Measurements from ENCODE around the gene BNC2.

BNC2 gene, protein sequence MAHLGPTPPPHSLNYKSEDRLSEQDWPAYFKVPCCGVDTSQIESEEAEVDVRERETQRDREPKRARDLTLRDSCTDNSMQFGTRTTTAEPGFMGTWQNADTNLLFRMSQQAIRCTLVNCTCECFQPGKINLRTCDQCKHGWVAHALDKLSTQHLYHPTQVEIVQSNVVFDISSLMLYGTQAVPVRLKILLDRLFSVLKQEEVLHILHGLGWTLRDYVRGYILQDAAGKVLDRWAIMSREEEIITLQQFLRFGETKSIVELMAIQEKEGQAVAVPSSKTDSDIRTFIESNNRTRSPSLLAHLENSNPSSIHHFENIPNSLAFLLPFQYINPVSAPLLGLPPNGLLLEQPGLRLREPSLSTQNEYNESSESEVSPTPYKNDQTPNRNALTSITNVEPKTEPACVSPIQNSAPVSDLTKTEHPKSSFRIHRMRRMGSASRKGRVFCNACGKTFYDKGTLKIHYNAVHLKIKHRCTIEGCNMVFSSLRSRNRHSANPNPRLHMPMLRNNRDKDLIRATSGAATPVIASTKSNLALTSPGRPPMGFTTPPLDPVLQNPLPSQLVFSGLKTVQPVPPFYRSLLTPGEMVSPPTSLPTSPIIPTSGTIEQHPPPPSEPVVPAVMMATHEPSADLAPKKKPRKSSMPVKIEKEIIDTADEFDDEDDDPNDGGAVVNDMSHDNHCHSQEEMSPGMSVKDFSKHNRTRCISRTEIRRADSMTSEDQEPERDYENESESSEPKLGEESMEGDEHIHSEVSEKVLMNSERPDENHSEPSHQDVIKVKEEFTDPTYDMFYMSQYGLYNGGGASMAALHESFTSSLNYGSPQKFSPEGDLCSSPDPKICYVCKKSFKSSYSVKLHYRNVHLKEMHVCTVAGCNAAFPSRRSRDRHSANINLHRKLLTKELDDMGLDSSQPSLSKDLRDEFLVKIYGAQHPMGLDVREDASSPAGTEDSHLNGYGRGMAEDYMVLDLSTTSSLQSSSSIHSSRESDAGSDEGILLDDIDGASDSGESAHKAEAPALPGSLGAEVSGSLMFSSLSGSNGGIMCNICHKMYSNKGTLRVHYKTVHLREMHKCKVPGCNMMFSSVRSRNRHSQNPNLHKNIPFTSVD

GRCh38 chr9:16870596-16871335 lies at the start of gene BNC2:
TSS of gene BNC2 (minus strand) at chr9:16870670. CDS start at chr9:16870648, 22 bp downstream.
- peak within 1 kb of the TSS; percentile 59 for H3K4me2 ChIP-seq (ENCODE audit: low read depth, low read length)

GRCh38 chr9:16918920-16919319 lies 48.5 kb upstream of the BNC2 start:
- TF ChIP-seq, protein P1, sequence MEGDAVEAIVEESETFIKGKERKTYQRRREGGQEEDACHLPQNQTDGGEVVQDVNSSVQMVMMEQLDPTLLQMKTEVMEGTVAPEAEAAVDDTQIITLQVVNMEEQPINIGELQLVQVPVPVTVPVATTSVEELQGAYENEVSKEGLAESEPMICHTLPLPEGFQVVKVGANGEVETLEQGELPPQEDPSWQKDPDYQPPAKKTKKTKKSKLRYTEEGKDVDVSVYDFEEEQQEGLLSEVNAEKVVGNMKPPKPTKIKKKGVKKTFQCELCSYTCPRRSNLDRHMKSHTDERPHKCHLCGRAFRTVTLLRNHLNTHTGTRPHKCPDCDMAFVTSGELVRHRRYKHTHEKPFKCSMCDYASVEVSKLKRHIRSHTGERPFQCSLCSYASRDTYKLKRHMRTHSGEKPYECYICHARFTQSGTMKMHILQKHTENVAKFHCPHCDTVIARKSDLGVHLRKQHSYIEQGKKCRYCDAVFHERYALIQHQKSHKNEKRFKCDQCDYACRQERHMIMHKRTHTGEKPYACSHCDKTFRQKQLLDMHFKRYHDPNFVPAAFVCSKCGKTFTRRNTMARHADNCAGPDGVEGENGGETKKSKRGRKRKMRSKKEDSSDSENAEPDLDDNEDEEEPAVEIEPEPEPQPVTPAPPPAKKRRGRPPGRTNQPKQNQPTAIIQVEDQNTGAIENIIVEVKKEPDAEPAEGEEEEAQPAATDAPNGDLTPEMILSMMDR (IDR thresholded peaks at IDR 0.05; ENCODE audit: low read length), result no peak
- no peak for TF ChIP-seq EZH2phosphoT487 (IDR thresholded peaks at IDR 0.05; ENCODE audit: low read length)
- no peak for TF ChIP-seq EZH2 (optimal IDR thresholded peaks at IDR 0.05; ENCODE audit: low read depth, low read length)
- Histone ChIP-seq H3K9ac (ENCODE audit: low read length) (no peak overlapping the region), H3K9me3 (replicated peaks; ENCODE audit: insufficient read depth, low read length) (no peaks in the 10 kb centered on the region), H3K4me3 (ENCODE audit: low read length) (no peak overlapping the region), H3K27me3 (replicated peaks; ENCODE audit: insufficient read depth, low read length) (no peaks in the 10 kb centered on the region), H3K79me2 (ENCODE audit: low read length) (no peaks in the 10 kb centered on the region), H3F3A (ENCODE audit: insufficient read depth, low read length) (no peaks in the 10 kb centered on the region), H3K4me1 (ENCODE audit: low read length) (no peaks in the 10 kb centered on the region), H3K36me3 (replicated peaks; ENCODE audit: insufficient read depth, low read length) (no peaks in the 10 kb centered on the region), H3K27ac (ENCODE audit: low read length) (no peak overlapping the region), H4K20me1 (ENCODE audit: insufficient read depth, low read length) (no peaks in the 10 kb centered on the region), H3K9me2 (replicated peaks; ENCODE audit: insufficient read depth, low read length) (no peaks in the 10 kb centered on the region), H3K4me2 (ENCODE audit: low read depth, low read length) (no peak overlapping the region), H2AFZ (ENCODE audit: low read length) (no peak overlapping the region)
- no peak for DNase-seq

More at GRCh38 chr9:16870596-16871335, at the start of gene BNC2:
- Histone ChIP-seq H3K9me3 (replicated peaks; ENCODE audit: insufficient read depth, low read length) (no peaks in the 10 kb centered on the region), H4K20me1 (ENCODE audit: insufficient read depth, low read length) (no peaks in the 10 kb centered on the region), H3K27ac (ENCODE audit: low read length) (peak within 1 kb of the TSS; percentile 55; the same call in 1 of the 2 replicates), H3K9me2 (replicated peaks; ENCODE audit: insufficient read depth, low read length) (no peaks in the 10 kb centered on the region), H3K4me3 (ENCODE audit: low read length) (peak within 1 kb of the TSS; percentile 65), H3K4me1 (ENCODE audit: low read length) (no peaks in the 10 kb centered on the region), H3F3A (ENCODE audit: insufficient read depth, low read length) (no peaks in the 10 kb centered on the region), H3K9ac (ENCODE audit: low read length) (peak within 1 kb of the TSS; percentile 64; the same call in 1 of the 2 replicates), H2AFZ (ENCODE audit: low read length) (peak within 1 kb of the TSS; percentile 63), H3K36me3 (replicated peaks; ENCODE audit: insufficient read depth, low read length) (no peaks in the 10 kb centered on the region), H3K79me2 (ENCODE audit: low read length) (no peaks in the 10 kb centered on the region), H3K27me3 (replicated peaks; ENCODE audit: insufficient read depth, low read length) (no peaks in the 10 kb centered on the region)
- TF ChIP-seq, protein P1 (IDR thresholded peaks at IDR 0.05; ENCODE audit: low read length), result no peak
- TF ChIP-seq EZH2phosphoT487 (IDR thresholded peaks at IDR 0.05; ENCODE audit: low read length) (no peak), EZH2 (optimal IDR thresholded peaks at IDR 0.05; ENCODE audit: low read depth, low read length) (no peak)
- peak; percentile 40 for DNase-seq

GRCh38 chr9:16915126-16915831 lies 44.8 kb upstream of the BNC2 start:
- no peaks in the 10 kb centered on the region for H4K20me1 ChIP-seq (ENCODE audit: insufficient read depth, low read length)
- no peaks in the 10 kb centered on the region for H3K4me1 ChIP-seq (ENCODE audit: low read length)
- no peak overlapping the region for H3K27ac ChIP-seq (ENCODE audit: low read length)
- no peak overlapping the region for H2AFZ ChIP-seq (ENCODE audit: low read length)
- H3K9ac ChIP-seq (ENCODE audit: low read length), result no peak overlapping the region
- H3K27me3 ChIP-seq (replicated peaks; ENCODE audit: insufficient read depth, low read length), result no peaks in the 10 kb centered on the region
- no peaks in the 10 kb centered on the region for H3K36me3 ChIP-seq (replicated peaks; ENCODE audit: insufficient read depth, low read length)
- no peaks in the 10 kb centered on the region for H3K9me3 ChIP-seq (replicated peaks; ENCODE audit: insufficient read depth, low read length)
- H3K79me2 ChIP-seq (ENCODE audit: low read length), result no peaks in the 10 kb centered on the region
- H3K4me3 ChIP-seq (ENCODE audit: low read length), result no peak overlapping the region
- H3K4me2 ChIP-seq (ENCODE audit: low read depth, low read length), result no peak overlapping the region
- DNase-seq, result no peak
- TF ChIP-seq, protein P1 (IDR thresholded peaks at IDR 0.05; ENCODE audit: low read length), result no peak
- TF ChIP-seq EZH2 (optimal IDR thresholded peaks at IDR 0.05; ENCODE audit: low read depth, low read length) (no peak), EZH2phosphoT487 (IDR thresholded peaks at IDR 0.05; ENCODE audit: low read length) (no peak)
- no peaks in the 10 kb centered on the region for H3K9me2 ChIP-seq (replicated peaks; ENCODE audit: insufficient read depth, low read length)
- no peaks in the 10 kb centered on the region for H3F3A ChIP-seq (ENCODE audit: insufficient read depth, low read length)

All from MM.1S (cell line).